Cardiac muscle cell (in vitro differentiated cells and primary cell): ENCODE results near the gene SH3BGRL. TPM values are rescaled to one million over a fixed set of nuclear protein-coding genes. Genes with fewer than 3 reads are reported as not detected.

ENCODE experiments used
- DNase-seq, 2 donors: peaks; one replicate each; pipeline versions ENCODE4 v3.0.0 to v3.0.0-alpha.2; 2010 to 2017; ENCODE audit warnings: low read depth in 1 of 2, low spot score in 1 of 2
- H3K27ac ChIP-seq: fragments of 200-600 bp; sonication (generic); 2 replicates; pipeline ENCODE4 v1.5.1; 2016
- H3K27me3 ChIP-seq: fragments of 200-600 bp; sonication (generic); 2 replicates; pipeline ENCODE4 v1.6.0; 2016; ENCODE audit warnings: control low read depth
- H3K36me3 ChIP-seq: fragments of 200-600 bp; sonication (generic); 2 replicates; pipeline ENCODE4 v1.5.1; 2016; ENCODE audit warnings: control low read depth
- H3K4me1 ChIP-seq: fragments of 200-600 bp; sonication (generic); 2 replicates; pipeline ENCODE4 v1.8.1; 2017; ENCODE audit warnings: low read depth, mild to moderate bottlenecking, mixed run types
- H3K4me3 ChIP-seq: fragments of 200-600 bp; sonication (generic); 2 replicates; pipeline ENCODE4 v1.5.1; 2016; ENCODE audit warnings: mild to moderate bottlenecking
- H3K9me3 ChIP-seq: fragments of 200-600 bp; sonication (generic); 2 replicates; pipeline ENCODE4 v1.5.1; 2017; ENCODE audit warnings: low read depth, mild to moderate bottlenecking, control low read depth
- CTCF ChIP-seq: IDR thresholded peaks from 2 replicates; pipeline ENCODE4 v1.5.1; 2012; ENCODE audit warnings: low read depth, mild to moderate bottlenecking, low read length
- polyA plus RNA-seq: library from polyadenylated mRNA; unstranded; fragments of >200 nt; fragmentation: Nextera tagmentation; extraction: Ambion mirVana; gene quantifications from 2 replicates; pipeline ENCODE4 v1.2.1, GENCODE V29; 2016
- total RNA-seq: library from RNA; depleted of rRNA; stranded (reverse); fragments of >200 nt; gene quantifications from 2 replicates; pipeline ENCODE4 v1.2.3, GENCODE V29; 2016

SH3BGRL gene
- total and polyA plus RNA-seq, 2 experiments from 2014 or later: 98.1 to 181 TPM

- H3K27me3 ChIP-seq: no peaks in the 10 kb centered on the region
- peak; percentile 55 to 69 for DNase-seq
- peaks cover 24% of the 10 kb centered on the region for H3K4me1 ChIP-seq
- H3K36me3 ChIP-seq: no peaks in the 10 kb centered on the region
- no peak overlapping the region for H3K4me3 ChIP-seq
- H3K9me3 ChIP-seq: no peaks in the 10 kb centered on the region
- peak overlapping the region; percentile 99 for H3K27ac ChIP-seq
- no peak for TF ChIP-seq CTCF
Observed at GRCh38 chrX:81259020-81259713, 57.3 kb downstream of the SH3BGRL start.

- TF ChIP-seq CTCF: no peak
- Histone ChIP-seq H3K36me3 (no peaks in the 10 kb centered on the region), H3K4me3 (no peak overlapping the region), H3K27me3 (no peaks in the 10 kb centered on the region), H3K4me1 (peaks cover 24% of the 10 kb centered on the region), H3K9me3 (no peaks in the 10 kb centered on the region), H3K27ac (peak overlapping the region; percentile 99)
- peak in 1 of 2 donors; percentile 33 for DNase-seq
Observed at GRCh38 chrX:81259714-81260395, 58.0 kb downstream of the SH3BGRL start.

- DNase-seq: peak in 1 of 2 donors; percentile 61
- H3K27ac ChIP-seq: no peak overlapping the region
Observed at GRCh38 chrX:81261576-81261975, 59.7 kb downstream of the SH3BGRL start.

GRCh38 chrX:81263059-81263458 is 61.2 kb downstream of the SH3BGRL start:
- TF ChIP-seq CTCF: no peak
- Histone ChIP-seq H3K4me3 (no peak overlapping the region), H3K36me3 (no peaks in the 10 kb centered on the region), H3K27ac (peak overlapping the region; percentile 62), H3K27me3 (no peaks in the 10 kb centered on the region), H3K4me1 (peaks cover 24% of the 10 kb centered on the region), H3K9me3 (no peaks in the 10 kb centered on the region)
- no peak for DNase-seq

More at GRCh38 chrX:81261576-81261975, 59.7 kb downstream of the SH3BGRL start:
- no peak for TF ChIP-seq CTCF
- H3K9me3 ChIP-seq: no peaks in the 10 kb centered on the region
- no peak overlapping the region for H3K4me3 ChIP-seq
- no peaks in the 10 kb centered on the region for H3K36me3 ChIP-seq
- no peaks in the 10 kb centered on the region for H3K27me3 ChIP-seq
- peaks cover 24% of the 10 kb centered on the region for H3K4me1 ChIP-seq

- Histone ChIP-seq H3K36me3 (no peaks in the 10 kb centered on the region), H3K4me1 (no peaks in the 10 kb centered on the region), H3K4me3 (no peak overlapping the region), H3K27me3 (no peaks in the 10 kb centered on the region), H3K9me3 (no peaks in the 10 kb centered on the region), H3K27ac (no peak overlapping the region)
- DNase-seq: no peak
- no peak for TF ChIP-seq CTCF
Observed at GRCh38 chrX:81278616-81279015, 76.7 kb downstream of the SH3BGRL start.
